H1 (cell line): ENCODE results near the gene ROBO2. TPM values are rescaled to one million over a fixed set of nuclear protein-coding genes. Genes with fewer than 3 reads are reported as not detected.

Experiments used
- BCL11A ChIP-seq, 2 experiments: IDR thresholded peaks; one replicate each; pipeline ENCODE4 v1.6.1; 2011; ENCODE audit warnings: low read depth in 2 of 2, low read length in 2 of 2, mild to moderate bottlenecking in 2 of 2
- CBX5 ChIP-seq: fragments of 300-800, 300-1000 bp; sonication (generic); IDR thresholded peaks from 2 replicates; pipeline ENCODE4 v1.7.1; 2016; ENCODE audit warnings: antibody characterized with exemption, low read length, low read depth
- EGR1 ChIP-seq: IDR thresholded peaks from 2 replicates; pipeline ENCODE4 v1.6.1; 2011; ENCODE audit warnings: low read depth, low read length, borderline replicate concordance
- KDM1A ChIP-seq: fragments of 200-600, 300-600 bp; sonication (generic); IDR thresholded peaks from 2 replicates; pipeline ENCODE4 v1.7.1; 2016; ENCODE audit warnings: mild to moderate bottlenecking, low read length, borderline replicate concordance
- PHF8 ChIP-seq: fragments of 200-600 bp; sonication (generic); conservative IDR thresholded peaks from 2 replicates; pipeline ENCODE4 v1.7.1; 2012; ENCODE audit warnings: low read depth, mild to moderate bottlenecking, inconsistent platforms, low read length, moderate library complexity
- RAD21 ChIP-seq, 2 experiments: IDR thresholded peaks in 1 of 2; conservative IDR thresholded peaks in 1 of 2; 2 replicates each; pipeline ENCODE4 v1.6.1; 2011; ENCODE audit warnings: low read depth in 2 of 2, low read length in 2 of 2, improper control_type of control experiment in 1 of 2, inconsistent platforms in 1 of 2, mild to moderate bottlenecking in 1 of 2, moderate library complexity in 1 of 2
- TEAD4 ChIP-seq: IDR thresholded peaks from 2 replicates; pipeline ENCODE4 v1.6.1; 2012; ENCODE audit warnings: low read depth, low read length, inconsistent platforms, mixed read lengths
- polyA plus RNA-seq, 7 experiments: library from polyadenylated mRNA; depleted of rRNA in 3 of 7; stranded (reverse) in 5 of 7; unstranded in 2 of 7; fragments of >200 nt in 5 of 7; fragments of 200-250 nt in 2 of 7; gene quantifications; 1 replicate in 5 of 7; 2 replicates in 1 of 7; 4 replicates in 1 of 7; pipeline versions ENCODE4 v1.2.1 to v1.2.3, GENCODE V29; 2011 to 2013; ENCODE audit warnings: missing spikeins in 2 of 7, mixed read lengths in 2 of 7
- total RNA-seq: library from RNA; stranded (reverse); fragmentation: NEBNext Ultra II Directional; extraction: Animal tissue kit (Norgen Biotek cat#: 25700); gene quantifications from 2 replicates; pipeline ENCODE4 v1.2.1, GENCODE V29; 2021

ROBO2 gene
- total and polyA plus RNA-seq, 2 of the 8 experiments (the other 6 are each of a cell fraction or from before 2014, with no cell fraction given) = 1.5 to 2.9 TPM

- TF ChIP-seq PHF8 (no peak), CBX5 (no peak), RAD21 (IDR thresholded peaks at IDR 0.05 in 1 of 2, conservative IDR thresholded peaks at IDR 0.05 in 1 of 2; ENCODE audit: low read depth in 2 of 2, low read length in 2 of 2) (no peak), BCL11A (IDR thresholded peaks at IDR 0.05; ENCODE audit: low read depth in 2 of 2, low read length in 2 of 2) (no peak), TEAD4 (no peak), KDM1A (no peak), EGR1 (no peak)
Observed at GRCh38 chr3:77682162-77682561, 642.3 kb downstream of the ROBO2 start (continued).
